HG02588 (cell line): ENCODE measurements around the gene PRDM15.
"Not testable (repeated sequence)": the region's sequence is repeated elsewhere in the genome, so short reads cannot be mapped to it uniquely, and the experiment has no call there.

ENCODE experiments used
- ATAC-seq: cut with Tn5 transposase; IDR thresholded peaks from one replicate; pipeline ENCODE4 v1.9.1; 2021; ENCODE audit warnings: mild to moderate bottlenecking, moderate library complexity; ENCODE audit not compliant: unreplicated experiment

PRDM15 gene

GRCh38 chr21:41785262-41785661 lies 93.9 kb downstream of the PRDM15 start:
- not testable (repeated sequence) for ATAC-seq

GRCh38 chr21:41784456-41785102 lies 94.6 kb downstream of the PRDM15 start:
- no peak for ATAC-seq

- no peak for ATAC-seq
Measured at GRCh38 chr21:41783476-41784180, 95.5 kb downstream of the PRDM15 start.

- ATAC-seq, result no peak
Measured at GRCh38 chr21:41781050-41781410, 98.1 kb downstream of the PRDM15 start.

- no peak for ATAC-seq
Measured at GRCh38 chr21:41780337-41781049, 98.7 kb downstream of the PRDM15 start.

- ATAC-seq, result no peak
Measured at GRCh38 chr21:41779659-41780058, 99.5 kb downstream of the PRDM15 start.

- ATAC-seq, result no peak
Measured at GRCh38 chr21:41778930-41779600, 100.1 kb downstream of the PRDM15 start.

GRCh38 chr21:41777951-41778815 lies 101.0 kb downstream of the PRDM15 start:
- no peak for ATAC-seq

GRCh38 chr21:41776778-41777177 lies 102.4 kb downstream of the PRDM15 start:
- ATAC-seq, result no peak

GRCh38 chr21:41775149-41775472 lies 104.0 kb downstream of the PRDM15 start:
- no peak for ATAC-seq

- no peak for ATAC-seq
Measured at GRCh38 chr21:41774467-41775148, 104.5 kb downstream of the PRDM15 start.

- ATAC-seq, result no peak
Measured at GRCh38 chr21:41772351-41773080, 106.6 kb downstream of the PRDM15 start.

- no peak for ATAC-seq
Measured at GRCh38 chr21:41771625-41771945, 107.6 kb downstream of the PRDM15 start.

GRCh38 chr21:41770901-41771624 lies 108.1 kb downstream of the PRDM15 start:
- ATAC-seq, result no peak

- ATAC-seq, result no peak
Measured at GRCh38 chr21:41769933-41770332, 109.2 kb downstream of the PRDM15 start.

GRCh38 chr21:41769521-41769920 lies 109.6 kb downstream of the PRDM15 start:
- no peak for ATAC-seq

GRCh38 chr21:41769111-41769510 lies 110.0 kb downstream of the PRDM15 start:
- no peak for ATAC-seq

- ATAC-seq, result no peak
Measured at GRCh38 chr21:41768437-41769042, 110.6 kb downstream of the PRDM15 start.
